HG02970 (cell line): Measurements from ENCODE around the gene DUSP8.

Source experiments
- ATAC-seq: cut with Tn5 transposase; IDR thresholded peaks from one replicate; pipeline ENCODE4 v1.9.1; 2021; ENCODE audit warnings: mild to moderate bottlenecking, moderate library complexity, moderate number of reproducible peaks; ENCODE audit not compliant: unreplicated experiment, low FRiP score

DUSP8 gene

DNA sequence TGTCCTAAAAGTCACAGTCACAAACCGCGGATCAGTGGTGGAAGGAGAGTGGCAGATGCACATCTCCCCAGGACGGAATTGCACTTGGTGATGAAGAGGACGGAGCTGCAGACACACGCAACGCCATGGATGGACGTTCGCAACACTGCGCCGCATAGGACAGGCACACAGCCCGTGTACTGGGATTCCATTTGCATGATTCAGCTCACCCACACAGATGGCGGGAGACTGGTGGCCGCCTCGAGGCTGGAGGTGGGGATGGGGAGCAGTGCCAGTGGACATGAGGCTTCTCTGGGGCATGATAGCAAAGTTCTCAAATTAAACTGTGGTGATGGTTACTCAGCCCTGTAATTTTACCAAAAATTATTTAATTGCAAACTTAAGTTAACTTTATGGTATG is 37.4 kb downstream of the DUSP8 start:
- no peak for ATAC-seq

DNA sequence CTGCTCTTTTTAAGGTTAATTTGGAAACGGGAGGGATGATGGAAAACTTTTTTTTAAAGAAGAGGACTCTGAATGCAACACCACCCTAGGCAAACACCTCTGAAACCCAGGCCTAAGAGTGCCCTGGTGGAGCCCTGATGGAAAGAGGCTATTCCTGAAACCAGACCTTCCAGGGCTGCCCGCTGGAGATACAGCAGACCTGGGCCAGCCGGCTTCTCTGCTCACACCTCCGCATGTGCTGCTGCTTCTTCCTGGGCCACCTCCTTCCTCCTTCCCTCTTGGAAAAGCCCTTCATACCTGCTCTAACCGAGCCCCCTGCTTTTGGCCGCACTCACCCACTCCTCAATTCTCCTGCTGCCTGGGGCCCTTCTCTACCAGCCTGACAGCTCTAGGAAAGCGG is 37.9 kb downstream of the DUSP8 start:
- no peak for ATAC-seq

DNA sequence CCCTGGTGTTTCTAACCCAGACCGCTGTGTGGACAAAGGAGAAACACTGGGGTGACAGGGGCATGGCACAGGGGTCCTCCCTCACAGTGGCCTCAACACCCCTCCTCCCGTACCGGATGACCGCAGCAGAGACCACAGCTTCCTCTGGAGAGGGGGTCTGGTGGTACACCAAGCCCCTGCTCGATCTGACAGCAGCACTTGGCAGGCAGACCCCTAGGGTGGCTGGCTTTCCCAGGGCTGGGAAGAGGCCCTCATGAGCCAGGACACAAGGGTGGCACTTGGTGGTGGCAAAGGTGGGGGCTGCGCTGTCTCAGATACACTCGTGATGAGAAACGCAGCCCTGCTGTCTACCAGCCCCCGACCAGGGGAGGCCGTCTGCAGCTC is 38.7 kb downstream of the DUSP8 start:
- no peak for ATAC-seq

DNA sequence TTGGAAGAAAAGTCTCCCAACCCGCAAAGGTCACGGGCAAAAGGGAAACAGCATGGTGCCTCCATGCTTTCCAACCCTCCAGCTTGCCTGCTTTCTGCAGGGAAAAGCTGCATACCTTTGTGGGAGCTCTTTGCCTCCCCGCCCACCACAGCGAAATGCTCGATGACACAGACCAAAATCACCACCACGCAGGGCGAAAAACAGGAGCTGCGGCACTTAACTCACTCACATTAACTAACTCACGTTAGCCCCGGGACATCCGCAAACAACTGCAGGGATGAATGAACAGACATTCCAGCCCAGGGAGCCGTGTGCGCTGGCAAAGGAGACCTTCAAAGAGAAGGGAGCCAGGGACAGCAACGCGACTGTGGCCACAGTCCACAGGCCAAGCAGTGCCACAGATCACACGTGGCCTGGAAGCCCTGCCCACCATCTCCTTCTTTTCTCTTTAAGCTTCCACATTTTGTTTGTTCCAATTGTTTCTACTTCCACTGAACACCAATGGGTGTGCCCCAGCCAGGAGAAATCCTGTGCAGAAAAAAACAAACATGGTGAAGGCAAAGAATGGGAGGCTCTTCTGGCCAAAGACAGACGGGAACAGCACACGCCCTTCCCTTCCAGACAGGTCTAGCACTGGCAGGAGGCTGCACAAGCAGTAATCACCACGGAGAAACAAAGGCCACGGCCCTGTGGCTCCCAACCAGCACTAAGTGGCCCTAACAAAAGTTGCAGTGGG is 39.3 kb downstream of the DUSP8 start:
- no peak for ATAC-seq

DNA sequence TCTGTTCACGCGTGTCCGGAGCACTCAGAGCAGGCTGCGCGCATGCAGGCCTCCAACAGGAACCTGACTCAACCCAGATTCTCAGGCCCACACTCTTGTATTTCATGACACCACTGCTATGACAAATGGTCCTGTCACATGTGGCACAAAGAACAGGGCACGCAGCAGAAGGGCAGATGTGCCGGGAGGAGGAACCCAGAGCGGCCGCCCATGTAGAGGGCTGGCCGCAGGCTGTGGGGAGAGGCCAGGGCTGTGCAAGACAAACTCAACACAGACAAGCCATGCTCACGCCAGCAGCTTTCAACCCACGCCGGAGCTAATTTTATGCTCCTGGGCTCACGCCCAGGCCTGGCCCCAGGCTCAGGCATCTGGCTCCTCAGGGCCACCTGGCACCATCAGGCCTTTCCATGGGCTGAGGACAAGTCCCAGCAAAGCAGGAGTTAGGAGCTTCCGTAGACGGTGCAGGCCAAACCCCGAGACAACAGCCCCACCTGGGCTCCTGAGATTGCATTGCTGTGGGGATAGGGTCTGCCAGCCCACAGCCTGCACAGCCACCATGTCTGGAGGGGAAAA is 40.0 kb downstream of the DUSP8 start:
- ATAC-seq, result no peak

DNA sequence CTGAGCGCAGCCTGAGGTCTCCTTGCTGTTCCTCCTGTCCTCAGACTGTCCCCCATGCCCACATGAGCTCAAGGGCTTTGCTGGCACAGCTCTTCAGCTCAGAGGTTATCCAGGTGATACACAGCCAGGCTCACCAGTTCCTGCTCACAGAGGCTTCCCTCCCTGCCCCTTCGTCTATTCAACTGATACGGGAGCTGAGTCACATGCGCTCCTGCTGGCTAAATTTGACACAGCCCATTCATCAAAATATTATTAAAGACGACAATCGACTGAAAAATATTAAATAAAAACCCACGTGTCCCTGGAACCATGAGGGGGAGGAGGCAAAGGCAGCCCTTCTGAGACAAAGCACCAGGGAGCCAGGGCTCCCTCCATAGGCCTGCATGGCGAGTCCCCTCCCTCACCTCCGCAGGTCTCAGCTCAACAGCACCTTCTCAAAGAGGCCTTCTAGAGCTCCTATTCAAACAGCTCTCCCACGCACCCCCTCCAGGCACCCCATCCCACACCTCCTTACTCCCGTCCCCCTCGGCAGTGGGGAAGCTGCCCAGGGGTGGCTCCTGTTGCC is 40.5 kb downstream of the DUSP8 start:
- ATAC-seq, result no peak

DNA sequence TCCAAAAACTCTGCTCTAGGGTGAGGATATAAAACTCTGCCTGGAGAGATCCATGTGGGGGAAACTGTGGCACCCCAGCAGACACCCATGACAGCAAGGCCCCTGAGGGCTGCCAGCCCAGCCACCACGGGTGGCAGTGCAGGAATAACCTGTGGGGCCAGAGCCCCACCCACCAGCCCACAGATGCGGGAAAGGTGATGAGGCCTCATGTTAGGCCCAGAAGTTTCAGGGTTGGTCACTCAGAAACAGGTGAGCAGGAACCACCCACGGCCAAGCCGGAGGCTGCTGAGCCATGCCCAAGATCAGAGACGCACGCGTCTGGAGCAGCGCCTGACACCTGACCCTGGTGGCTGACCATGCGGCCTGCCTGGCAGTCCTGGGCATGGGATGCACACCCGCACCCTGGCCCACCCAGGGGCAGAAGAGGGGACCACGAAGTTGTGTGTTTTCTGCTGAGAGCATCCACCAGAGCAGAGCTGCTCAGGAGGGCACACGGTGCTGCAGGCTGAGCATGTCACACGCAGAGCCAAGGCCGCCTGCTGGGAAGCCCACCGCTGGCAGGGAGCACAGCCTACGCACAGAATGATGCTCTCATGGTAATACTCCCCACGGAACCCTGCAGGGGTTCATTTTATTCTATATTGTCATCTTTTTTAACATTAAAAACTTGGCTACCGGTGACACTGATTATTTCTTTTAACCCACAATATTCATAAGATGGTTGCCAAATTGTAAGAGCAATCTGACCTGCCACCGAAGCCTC is 41.2 kb downstream of the DUSP8 start:
- ATAC-seq, result no peak

DNA sequence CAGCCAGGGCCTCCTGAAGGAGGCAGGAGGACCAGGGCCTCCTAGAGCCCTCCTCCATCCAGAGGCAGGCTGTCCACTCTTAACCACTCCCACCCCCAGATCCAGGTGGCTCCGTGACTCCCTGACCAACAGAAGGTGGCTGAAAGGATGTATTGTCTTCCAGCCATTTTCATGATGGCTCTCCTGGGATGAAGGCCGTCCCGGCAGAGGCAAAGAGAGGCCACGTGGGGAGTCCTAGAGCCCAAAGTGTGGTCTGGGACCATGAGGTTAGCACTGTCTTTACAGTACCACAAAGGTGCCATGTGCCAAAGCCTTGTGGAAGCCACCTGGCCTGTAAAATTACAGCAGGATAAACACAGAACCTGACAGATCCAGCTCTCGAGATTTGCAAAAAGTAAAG is 42.3 kb downstream of the DUSP8 start:
- no peak for ATAC-seq

DNA sequence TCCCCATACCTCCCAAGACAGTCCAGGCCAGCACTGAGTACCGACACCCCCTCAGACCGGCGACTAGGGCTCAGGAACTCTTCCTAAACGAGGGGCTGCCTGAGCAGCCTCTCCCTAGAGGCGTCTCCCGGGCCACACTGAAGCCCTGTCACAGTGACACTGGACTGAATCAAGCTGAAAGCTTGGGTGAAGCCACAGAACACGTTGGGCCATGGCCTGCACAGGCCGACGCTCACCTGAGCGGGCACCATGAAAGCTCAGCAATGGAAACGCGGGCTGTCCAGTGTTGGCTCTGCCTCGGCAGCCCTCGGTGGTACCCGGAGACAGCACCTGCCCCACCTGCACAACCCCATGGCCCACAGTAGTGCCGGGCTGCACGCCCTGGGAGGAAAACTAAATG is 42.8 kb downstream of the DUSP8 start:
- ATAC-seq, result no peak

DNA sequence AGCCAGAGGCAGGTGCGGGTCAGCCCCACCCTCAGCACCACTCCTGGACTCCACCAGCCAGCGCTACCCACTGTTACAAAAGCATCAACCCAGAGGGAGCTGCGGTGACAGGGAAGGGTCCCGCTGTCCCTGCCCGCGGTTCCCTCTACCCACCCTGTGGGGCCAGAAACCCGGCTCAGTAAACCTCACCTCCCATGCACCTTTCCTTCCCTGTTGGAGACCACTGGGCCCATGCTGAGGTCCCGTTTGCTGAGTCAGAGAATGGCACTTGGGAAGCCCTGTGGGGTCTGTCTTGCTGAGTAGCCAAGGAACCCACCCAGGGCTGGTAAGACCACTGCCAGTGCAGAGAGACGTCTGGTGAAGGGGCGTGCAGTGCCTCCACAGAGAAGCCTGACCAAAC is 43.4 kb downstream of the DUSP8 start:
- no peak for ATAC-seq

DNA sequence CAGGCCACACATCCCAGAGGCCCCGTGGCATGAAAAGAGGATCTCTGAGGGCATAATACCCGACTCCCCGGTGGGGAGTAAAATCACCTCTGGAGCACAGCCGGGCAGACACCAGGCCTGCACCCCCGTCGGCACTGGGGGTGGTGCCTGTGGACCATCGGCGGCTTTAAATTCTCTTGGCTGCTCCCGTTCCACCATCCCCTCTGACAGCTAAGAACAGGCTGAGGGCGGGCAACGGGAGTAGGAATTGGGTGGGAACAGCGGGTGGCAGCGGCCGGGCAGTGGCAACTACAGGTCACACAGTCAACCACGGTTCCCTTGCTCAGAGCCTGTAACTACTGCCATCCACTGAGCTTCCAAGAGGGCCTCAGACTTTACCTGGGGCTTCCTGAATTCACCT is 45.3 kb downstream of the DUSP8 start:
- ATAC-seq, result no peak

DNA sequence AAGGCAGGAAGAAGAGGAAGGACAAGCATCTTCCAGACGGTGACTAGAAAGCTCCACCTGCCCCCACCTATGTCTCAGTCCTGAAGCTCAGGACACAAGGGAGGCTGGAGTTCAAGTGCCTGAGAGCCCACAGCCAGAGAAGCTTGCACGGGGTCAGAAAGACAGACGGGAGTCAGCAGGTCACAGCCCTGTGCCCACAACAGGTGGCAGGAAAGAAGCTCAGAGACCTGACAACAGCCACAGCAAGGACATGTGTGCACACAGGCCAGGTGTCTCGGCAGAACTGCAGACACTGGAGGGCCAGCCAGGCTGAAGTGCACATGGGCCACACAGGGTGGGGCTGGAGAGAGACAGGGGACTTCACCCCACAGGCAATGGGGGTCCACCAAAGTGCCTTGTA is 48.3 kb downstream of the DUSP8 start:
- ATAC-seq, result no peak

DNA sequence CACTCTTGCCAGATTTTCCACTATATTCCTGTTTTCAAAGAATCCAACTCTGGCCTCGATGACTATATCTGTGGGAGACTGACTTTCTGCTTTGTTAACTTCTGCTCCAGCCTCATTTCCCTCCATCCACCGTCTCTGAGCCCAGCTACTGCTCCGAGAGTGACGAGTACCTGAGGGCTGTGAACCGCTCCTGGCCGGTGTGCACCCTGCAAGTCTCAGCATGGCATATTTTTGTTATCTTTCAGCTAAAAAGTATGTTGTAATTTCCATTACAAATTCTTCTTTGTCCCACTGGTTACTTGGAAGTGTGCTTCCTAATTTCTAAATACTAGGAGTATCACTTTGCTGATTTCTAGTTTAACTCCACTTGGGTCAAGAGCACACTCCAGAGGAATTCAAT is 49.0 kb downstream of the DUSP8 start:
- no peak for ATAC-seq

DNA sequence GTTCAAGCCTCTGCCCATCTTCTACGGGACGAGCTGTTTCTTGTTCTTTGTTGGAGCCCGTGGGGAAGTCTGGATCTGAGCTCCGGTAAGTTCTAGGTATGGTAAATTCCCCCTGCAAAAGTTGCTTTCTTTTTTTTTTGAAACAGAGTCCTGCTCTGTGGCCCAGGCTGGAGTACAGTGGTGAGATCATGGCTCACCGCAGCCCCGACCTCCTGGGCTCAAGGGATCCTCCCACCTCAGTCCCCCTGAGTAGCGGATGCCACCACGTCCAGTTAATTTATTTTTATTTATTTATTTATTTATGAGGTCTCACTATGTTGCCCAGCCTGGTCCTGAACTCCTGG is 50.0 kb downstream of the DUSP8 start:
- no peak for ATAC-seq

DNA sequence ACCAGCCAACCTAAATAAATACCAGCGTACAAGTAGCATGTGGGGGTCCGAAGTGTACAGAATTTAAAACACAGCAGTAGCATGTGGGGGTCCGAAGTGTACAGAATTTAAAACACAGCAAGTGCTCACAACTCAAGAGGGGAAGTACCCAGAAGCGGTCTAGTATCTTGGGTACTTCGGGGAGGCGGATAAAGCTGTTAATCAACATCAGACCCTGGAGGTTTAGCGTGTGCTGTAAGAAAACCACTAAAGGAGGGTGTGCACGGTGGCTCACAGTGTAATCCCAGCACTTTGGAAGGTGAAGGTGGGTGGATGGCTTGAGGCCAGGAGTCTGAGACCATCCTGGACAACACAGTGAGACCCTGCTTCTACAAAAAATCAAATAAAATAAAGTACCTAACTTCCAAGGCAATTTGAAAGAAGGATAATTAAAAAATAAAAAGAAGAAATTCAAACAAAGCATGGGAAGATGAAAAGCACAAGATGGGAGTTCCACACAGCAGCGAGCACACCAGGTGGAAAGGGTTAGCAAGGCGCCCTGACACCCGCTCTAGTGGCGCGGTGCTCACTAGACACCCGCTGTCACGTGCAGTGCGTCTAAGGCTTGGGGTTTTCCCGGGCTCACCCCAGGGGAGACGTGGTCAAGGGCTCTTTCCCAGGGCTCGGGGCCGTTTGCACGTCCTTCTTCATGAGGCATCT is 50.5 kb downstream of the DUSP8 start:
- ATAC-seq, result peak; percentile 74

DNA sequence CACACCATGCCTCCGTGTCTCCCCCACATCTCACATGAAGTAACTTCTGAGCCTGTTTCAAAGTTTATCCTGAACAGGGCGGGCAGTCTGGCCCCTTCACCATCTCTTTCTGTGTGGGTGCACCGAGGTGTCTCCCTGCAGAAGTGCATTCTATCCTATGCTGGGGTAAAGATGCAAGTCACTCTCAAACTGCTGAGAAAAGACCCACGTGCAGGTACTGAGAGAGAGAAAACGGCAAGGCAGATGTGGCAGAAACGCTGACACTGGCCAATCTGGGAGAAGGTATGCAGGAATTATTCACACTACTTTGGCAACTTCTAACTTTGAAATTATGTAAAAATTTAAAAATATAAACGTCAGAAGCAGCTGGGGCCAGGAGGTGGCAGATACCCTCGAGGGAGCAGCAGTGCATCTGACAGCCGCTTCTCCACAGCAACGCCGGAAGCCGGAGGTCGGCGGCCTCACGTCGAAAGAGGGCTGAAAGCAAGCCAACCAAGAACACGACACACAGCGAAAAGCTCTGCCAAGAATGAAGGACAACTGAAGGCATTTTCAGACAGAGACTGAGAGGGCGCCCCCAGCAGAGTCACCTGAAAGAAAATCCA is 51.3 kb downstream of the DUSP8 start:
- ATAC-seq, result no peak

DNA sequence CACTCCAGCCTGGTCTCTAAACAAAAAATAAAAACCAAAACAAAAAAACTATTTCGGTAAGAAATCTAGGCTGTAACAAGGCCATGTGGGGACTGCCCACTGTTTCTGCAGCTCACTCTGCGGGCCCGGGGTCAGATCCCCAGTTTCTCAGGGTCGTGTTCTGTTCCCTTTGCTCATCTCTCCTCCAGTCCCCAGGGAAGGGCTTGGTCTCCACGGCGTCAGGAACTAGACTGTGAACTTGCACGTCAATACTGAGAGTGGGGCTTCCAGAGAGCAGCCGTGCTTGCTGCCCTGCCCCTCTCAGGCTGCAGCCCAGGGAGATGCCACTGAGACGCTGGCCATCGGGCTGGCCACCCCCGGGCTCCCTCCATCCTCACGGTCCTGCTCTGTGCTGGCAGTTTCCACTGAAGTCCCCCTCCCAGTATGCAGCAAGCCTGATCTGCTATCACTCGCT is 51.8 kb downstream of the DUSP8 start:
- ATAC-seq, result no peak

DNA sequence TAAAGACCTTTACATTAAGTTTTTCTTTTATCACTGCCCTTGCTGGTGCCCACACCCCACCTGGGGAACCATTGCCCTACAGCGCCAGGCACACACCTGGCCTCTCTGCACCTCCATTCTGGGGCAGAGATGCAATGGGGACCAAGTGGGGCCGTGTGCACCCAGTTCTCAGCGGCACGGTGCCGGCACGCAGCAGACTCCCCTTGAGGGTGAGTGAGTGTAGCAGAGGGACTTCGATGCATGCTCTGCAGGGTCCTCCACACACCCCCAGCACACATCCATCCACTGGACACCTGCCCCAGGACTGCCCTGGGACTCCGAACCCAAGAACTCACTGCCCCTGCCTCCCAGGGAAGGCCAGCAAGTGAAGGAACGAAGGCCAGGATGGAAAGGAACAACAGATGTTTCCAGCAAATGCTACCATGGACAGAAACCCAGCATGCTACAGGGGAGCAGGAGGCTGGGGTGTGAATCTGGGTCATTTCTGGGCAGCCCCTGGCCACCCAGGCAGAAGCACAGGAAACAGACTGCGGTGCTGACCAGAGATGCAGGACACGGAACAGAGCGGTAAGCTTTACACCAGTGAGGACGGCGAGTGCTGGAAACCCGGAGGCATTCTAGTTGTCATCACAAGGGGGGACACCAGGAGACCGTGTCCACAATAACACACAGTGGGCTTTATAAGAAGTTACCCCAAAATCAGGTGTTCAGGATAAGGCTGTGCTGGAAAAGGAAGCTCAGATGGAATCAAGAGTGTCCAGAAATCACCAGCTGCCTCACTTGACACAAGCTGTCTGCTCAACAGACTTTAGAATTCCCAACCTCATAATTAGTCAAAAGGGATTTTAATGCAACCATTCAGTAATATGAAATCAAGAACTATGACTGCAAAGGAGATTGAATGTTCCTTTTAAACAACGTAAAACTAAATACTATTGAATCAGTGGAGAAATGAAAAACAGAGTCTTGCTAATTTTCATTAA is 52.8 kb downstream of the DUSP8 start:
- no peak for ATAC-seq

DNA sequence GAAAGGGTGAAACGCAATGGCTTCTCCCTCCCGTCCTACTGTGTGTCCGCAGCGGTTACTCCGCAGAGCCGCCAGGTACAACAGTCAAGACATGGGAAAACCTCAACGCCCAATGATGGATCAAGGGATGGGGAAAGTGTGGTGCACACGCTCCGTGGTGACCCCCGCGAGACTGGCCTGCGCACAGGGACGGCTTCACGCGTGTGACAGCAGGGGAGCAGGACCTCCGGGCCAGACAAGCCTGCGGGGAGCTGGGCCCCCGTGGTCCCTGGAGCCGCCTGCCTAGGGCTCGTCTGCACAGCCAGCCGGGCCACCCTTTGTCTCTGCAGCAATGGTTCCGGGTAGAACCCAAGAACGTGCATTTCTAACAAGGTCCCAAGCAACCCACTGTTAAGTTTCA is 53.8 kb downstream of the DUSP8 start:
- ATAC-seq, result no peak
